Measurements from ENCODE around the gene IL12RB1. TPM values are rescaled to one million over a fixed set of nuclear protein-coding genes. Genes with fewer than 3 reads are reported as not detected.

IL12RB1 gene
- total RNA-seq, 3 donors from 2014 or later (not counting 1 experiment from before 2014, with no cell fraction given): 90.1 to 105 (median 95.7) TPM

DNA sequence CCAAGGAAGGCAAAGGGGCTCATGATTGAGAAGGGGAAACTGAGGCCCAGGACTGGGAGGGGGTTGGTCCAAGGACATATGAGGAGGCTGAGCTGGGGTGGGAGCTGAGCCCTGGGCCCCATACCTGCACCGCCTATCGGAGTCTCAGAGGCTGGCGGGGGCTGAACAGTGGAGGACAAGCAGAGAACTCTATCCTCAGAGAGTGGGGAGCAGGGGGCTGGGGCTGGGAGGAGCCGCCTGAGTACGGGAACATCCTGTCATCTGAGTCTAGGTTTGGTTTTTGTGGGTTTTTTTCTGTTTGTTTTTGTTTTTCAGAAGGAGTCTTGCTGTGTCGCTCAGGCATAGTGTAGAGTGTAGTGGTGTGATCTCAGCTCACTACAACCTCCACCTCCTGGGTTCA is 72.5 kb downstream of the IL12RB1 start:
- WGBS (ENCODE audit: insufficient coverage): 73% methylated on average over 5 of the region's 6 CpGs
- ATAC-seq: peak in 2 of 3 donors; percentile 41 to 51

DNA sequence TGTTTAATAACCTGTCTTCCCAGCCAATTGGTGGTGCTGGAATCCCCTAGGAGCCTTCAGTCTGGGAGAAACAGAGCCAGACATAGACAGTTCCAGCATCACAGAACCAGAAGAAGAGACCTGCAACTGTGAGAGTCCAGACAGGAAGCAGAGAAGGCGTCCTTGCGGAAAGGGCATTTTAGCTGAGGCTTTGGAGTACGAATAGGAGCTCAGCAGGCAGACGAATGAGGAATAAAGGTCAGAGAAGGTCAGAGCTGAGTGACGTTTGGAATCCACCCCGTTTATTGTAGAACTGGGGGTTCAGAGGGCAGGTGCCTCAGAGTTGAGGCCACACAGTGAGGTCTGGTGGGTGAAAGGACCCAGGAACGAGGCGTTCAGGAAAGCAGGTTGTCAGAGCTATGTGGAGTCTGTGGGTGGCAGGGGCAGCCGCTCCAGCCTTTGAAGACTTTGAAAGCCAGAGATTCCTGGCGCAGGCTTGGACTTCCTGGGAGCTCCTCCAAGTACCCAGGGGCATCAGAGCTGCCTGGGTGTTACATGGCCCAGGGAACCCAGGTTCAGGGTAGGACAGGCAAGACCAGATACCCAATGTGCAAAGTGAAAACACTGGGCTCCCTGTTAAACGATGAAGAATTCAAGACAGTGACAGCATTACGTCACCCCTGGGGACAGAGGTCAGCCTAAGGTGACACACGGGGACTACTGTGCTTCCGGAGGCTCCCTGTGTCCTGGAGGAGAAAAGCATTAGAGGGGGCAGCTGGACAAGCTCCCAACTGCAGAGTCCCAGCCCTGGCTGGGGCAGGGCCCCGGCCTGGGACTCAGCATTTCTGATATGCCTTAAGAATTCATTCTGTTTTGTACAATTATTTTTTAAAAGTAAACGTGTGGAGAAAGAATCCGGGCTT is 73.3 kb downstream of the IL12RB1 start:
- Mint-ChIP-seq H3K4me1 (peaks cover 6 to 27% of the 10 kb centered on the region in 2 donors), H3K27ac (peak overlapping the region; percentile 24 to 47), H3K36me3 (peaks cover 7% of the 10 kb centered on the region), H3K27me3 (ENCODE audit: low read depth in 2 of 2) (no peaks in the 10 kb centered on the region), H3K9me3 (no peaks in the 10 kb centered on the region), H3K4me3 (peak overlapping the region; percentile 8)
- H3K36me3 ChIP-seq (ENCODE audit: control insufficient read depth, insufficient read depth, low read length): peaks cover 54% of the 10 kb centered on the region
- 88% methylated on average over 17 of the region's 17 CpGs for WGBS (ENCODE audit: insufficient coverage)
- no peaks in the 10 kb centered on the region for H3K9me3 ChIP-seq (ENCODE audit: control insufficient read depth, insufficient read depth, low read length)
- H3K27me3 ChIP-seq (ENCODE audit: control insufficient read depth, insufficient read depth, low read length): no peaks in the 10 kb centered on the region
- intact Hi-C loops (cut with micrococcal nuclease): no loop called here
- DNase-seq (peak in 1 of 2 donors; percentile 56), ATAC-seq (peak in 1 of 3 donors; percentile 21)
- H3K4me1 ChIP-seq (ENCODE audit: control insufficient read depth, insufficient read depth, low read length): peaks cover 28% of the 10 kb centered on the region
- H3K4me3 ChIP-seq (ENCODE audit: low read length): no peak overlapping the region
- TF ChIP-seq, protein P1, sequence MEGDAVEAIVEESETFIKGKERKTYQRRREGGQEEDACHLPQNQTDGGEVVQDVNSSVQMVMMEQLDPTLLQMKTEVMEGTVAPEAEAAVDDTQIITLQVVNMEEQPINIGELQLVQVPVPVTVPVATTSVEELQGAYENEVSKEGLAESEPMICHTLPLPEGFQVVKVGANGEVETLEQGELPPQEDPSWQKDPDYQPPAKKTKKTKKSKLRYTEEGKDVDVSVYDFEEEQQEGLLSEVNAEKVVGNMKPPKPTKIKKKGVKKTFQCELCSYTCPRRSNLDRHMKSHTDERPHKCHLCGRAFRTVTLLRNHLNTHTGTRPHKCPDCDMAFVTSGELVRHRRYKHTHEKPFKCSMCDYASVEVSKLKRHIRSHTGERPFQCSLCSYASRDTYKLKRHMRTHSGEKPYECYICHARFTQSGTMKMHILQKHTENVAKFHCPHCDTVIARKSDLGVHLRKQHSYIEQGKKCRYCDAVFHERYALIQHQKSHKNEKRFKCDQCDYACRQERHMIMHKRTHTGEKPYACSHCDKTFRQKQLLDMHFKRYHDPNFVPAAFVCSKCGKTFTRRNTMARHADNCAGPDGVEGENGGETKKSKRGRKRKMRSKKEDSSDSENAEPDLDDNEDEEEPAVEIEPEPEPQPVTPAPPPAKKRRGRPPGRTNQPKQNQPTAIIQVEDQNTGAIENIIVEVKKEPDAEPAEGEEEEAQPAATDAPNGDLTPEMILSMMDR (IDR thresholded peaks at IDR 0.05): no peak
- no peak overlapping the region for H3K27ac ChIP-seq (ENCODE audit: low read length)

More for the DNA sequence above, 72.5 kb downstream of the IL12RB1 start:
- no peaks in the 10 kb centered on the region for H3K27me3 ChIP-seq (ENCODE audit: control insufficient read depth, insufficient read depth, low read length)
- no peak overlapping the region for H3K27ac ChIP-seq (ENCODE audit: low read length)
- Mint-ChIP-seq H3K9me3 (no peaks in the 10 kb centered on the region), H3K27ac (peak overlapping the region in 1 of 2 donors; percentile 47), H3K27me3 (ENCODE audit: low read depth in 2 of 2) (no peaks in the 10 kb centered on the region), H3K36me3 (peaks cover 7% of the 10 kb centered on the region), H3K4me3 (no peak overlapping the region), H3K4me1 (peaks cover 6 to 20% of the 10 kb centered on the region in 2 donors)
- DNase-seq: peak in 1 of 2 donors; percentile 83
- no peaks in the 10 kb centered on the region for H3K9me3 ChIP-seq (ENCODE audit: control insufficient read depth, insufficient read depth, low read length)
- intact Hi-C loops (cut with micrococcal nuclease): no loop called here
- peaks cover 20% of the 10 kb centered on the region for H3K4me1 ChIP-seq (ENCODE audit: control insufficient read depth, insufficient read depth, low read length)
- H3K36me3 ChIP-seq (ENCODE audit: control insufficient read depth, insufficient read depth, low read length): peaks cover 46% of the 10 kb centered on the region
- H3K4me3 ChIP-seq (ENCODE audit: low read length): no peak overlapping the region
- TF ChIP-seq, protein P1 (IDR thresholded peaks at IDR 0.05): no peak

DNA sequence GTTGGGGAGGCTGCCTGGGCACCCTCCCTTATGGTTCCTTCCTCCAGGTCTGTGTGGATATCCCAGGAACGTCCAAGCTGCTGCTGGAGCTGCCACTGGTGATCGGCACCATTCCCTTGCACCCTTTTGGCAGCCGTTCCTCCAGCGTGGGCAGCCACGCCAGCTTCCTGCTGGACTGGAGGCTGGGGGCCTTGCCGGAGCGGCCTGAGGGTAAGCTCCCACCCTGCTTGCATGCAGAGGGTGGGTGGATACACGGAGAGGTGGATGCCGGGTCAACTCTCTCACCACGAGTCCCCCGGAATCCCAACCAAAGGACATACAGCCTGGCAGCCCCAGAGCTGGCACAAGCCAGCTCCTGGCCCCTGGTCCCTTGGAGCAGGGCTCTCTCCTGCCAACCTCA is 76.6 kb downstream of the IL12RB1 start:
- H3K4me1 Mint-ChIP-seq: peaks cover 16 to 33% of the 10 kb centered on the region in 2 donors
- H3K36me3 Mint-ChIP-seq: peaks cover 7% of the 10 kb centered on the region
- H3K4me3 Mint-ChIP-seq: no peak overlapping the region
- Histone ChIP-seq H3K4me3 (ENCODE audit: low read length) (no peak overlapping the region), H3K36me3 (ENCODE audit: control insufficient read depth, insufficient read depth, low read length) (peaks cover 53% of the 10 kb centered on the region), H3K27me3 (ENCODE audit: control insufficient read depth, insufficient read depth, low read length) (no peaks in the 10 kb centered on the region), H3K4me1 (ENCODE audit: control insufficient read depth, insufficient read depth, low read length) (peaks cover 36% of the 10 kb centered on the region), H3K9me3 (ENCODE audit: control insufficient read depth, insufficient read depth, low read length) (no peaks in the 10 kb centered on the region), H3K27ac (ENCODE audit: low read length) (no peak overlapping the region)
- TF ChIP-seq, protein P1 (IDR thresholded peaks at IDR 0.05): no peak
- ATAC-seq: no peak
- H3K27ac Mint-ChIP-seq: peak overlapping the region in 1 of 2 donors; percentile 36
- no peaks in the 10 kb centered on the region for H3K27me3 Mint-ChIP-seq (ENCODE audit: low read depth in 2 of 2)
- H3K9me3 Mint-ChIP-seq: no peaks in the 10 kb centered on the region
- DNase-seq: no peak
- WGBS (ENCODE audit: insufficient coverage): 97% methylated on average over 11 of the region's 11 CpGs
- intact Hi-C loops (cut with micrococcal nuclease): no loop called here

Measured in natural killer cell (primary cell).